Measurements from ENCODE around the gene PLAAT2. TPM values are rescaled to one million over a fixed set of nuclear protein-coding genes. Genes with fewer than 3 reads are reported as not detected.
"Not testable (repeated sequence)": the region's sequence is repeated elsewhere in the genome, so short reads cannot be mapped to it uniquely, and the experiment has no call there.

PLAAT2 gene
- total and polyA plus RNA-seq, 9 donors: 0.30 to 0.36 TPM; not detected in 7

GRCh38 chr11:63581224-63581623 lies 18.0 kb upstream of the PLAAT2 start:
- DNase-seq; H3K27me3 ChIP-seq (ENCODE audit: control insufficient read depth, insufficient read depth, low read length); H3K4me1 ChIP-seq (ENCODE audit: control insufficient read depth, insufficient read depth, low read length); H3K36me3 ChIP-seq (ENCODE audit: control insufficient read depth, insufficient read depth, low read length); H3K27ac ChIP-seq (ENCODE audit: low read length); H3K4me3 ChIP-seq (ENCODE audit: low read length): not testable (repeated sequence)
- H3K9me3 ChIP-seq (replicated peaks; ENCODE audit: control insufficient read depth, low read depth, low read length): peaks cover 11% of the 10 kb centered on the region
- 89% methylated on average over 4 of the region's 7 CpGs for WGBS (ENCODE audit: insufficient coverage)

- DNase-seq; H3K36me3 ChIP-seq (ENCODE audit: control insufficient read depth, insufficient read depth, low read length); H3K4me3 ChIP-seq (ENCODE audit: low read length); H3K27me3 ChIP-seq (ENCODE audit: control insufficient read depth, insufficient read depth, low read length); H3K27ac ChIP-seq (ENCODE audit: low read length): not testable (repeated sequence)
- Histone ChIP-seq H3K9me3 (replicated peaks; ENCODE audit: control insufficient read depth, low read depth, low read length) (peaks cover 11% of the 10 kb centered on the region), H3K4me1 (ENCODE audit: control insufficient read depth, insufficient read depth, low read length) (peaks cover 12% of the 10 kb centered on the region)
- WGBS (ENCODE audit: insufficient coverage): no CpG with 5 or more reads among the region's 3 CpGs
Observed at GRCh38 chr11:63578882-63579281, 15.7 kb upstream of the PLAAT2 start.

GRCh38 chr11:63574856-63575602 lies 11.8 kb upstream of the PLAAT2 start:
- H3K27ac ChIP-seq (ENCODE audit: low read length): peak overlapping the region; percentile 63
- peak overlapping the region; percentile 0 for H3K4me3 ChIP-seq (ENCODE audit: low read length)
- WGBS (ENCODE audit: insufficient coverage): 44% methylated on average over 9 of the region's 10 CpGs
- H3K4me1 ChIP-seq (ENCODE audit: control insufficient read depth, insufficient read depth, low read length): peaks cover 16% of the 10 kb centered on the region
- peaks cover 3% of the 10 kb centered on the region for H3K9me3 ChIP-seq (replicated peaks; ENCODE audit: control insufficient read depth, low read depth, low read length)
- H3K27me3 ChIP-seq (ENCODE audit: control insufficient read depth, insufficient read depth, low read length): no peaks in the 10 kb centered on the region
- peak; percentile 63 for DNase-seq
- peaks cover 3% of the 10 kb centered on the region for H3K36me3 ChIP-seq (ENCODE audit: control insufficient read depth, insufficient read depth, low read length)

GRCh38 chr11:63573881-63574855 lies 11.0 kb upstream of the PLAAT2 start:
- peak overlapping the region; percentile 4 for H3K4me3 ChIP-seq (ENCODE audit: low read length)
- H3K4me1 ChIP-seq (ENCODE audit: control insufficient read depth, insufficient read depth, low read length): peaks cover 16% of the 10 kb centered on the region
- H3K9me3 ChIP-seq (replicated peaks; ENCODE audit: control insufficient read depth, low read depth, low read length): no peaks in the 10 kb centered on the region
- 68% methylated on average over 5 of the region's 15 CpGs for WGBS (ENCODE audit: insufficient coverage)
- no peaks in the 10 kb centered on the region for H3K27me3 ChIP-seq (ENCODE audit: control insufficient read depth, insufficient read depth, low read length)
- peak; percentile 92 for DNase-seq
- H3K36me3 ChIP-seq (ENCODE audit: control insufficient read depth, insufficient read depth, low read length): no peaks in the 10 kb centered on the region
- H3K27ac ChIP-seq (ENCODE audit: low read length): peak overlapping the region; percentile 63

- Histone ChIP-seq H3K27ac (ENCODE audit: low read length) (no peak overlapping the region), H3K9me3 (replicated peaks; ENCODE audit: control insufficient read depth, low read depth, low read length) (no peaks in the 10 kb centered on the region), H3K36me3 (ENCODE audit: control insufficient read depth, insufficient read depth, low read length) (no peaks in the 10 kb centered on the region), H3K4me3 (ENCODE audit: low read length) (no peak overlapping the region), H3K27me3 (ENCODE audit: control insufficient read depth, insufficient read depth, low read length) (no peaks in the 10 kb centered on the region), H3K4me1 (ENCODE audit: control insufficient read depth, insufficient read depth, low read length) (peaks cover 16% of the 10 kb centered on the region)
- no peak for DNase-seq
- WGBS (ENCODE audit: insufficient coverage): 72% methylated on average over 2 of the region's 3 CpGs
Observed at GRCh38 chr11:63572026-63572688, 9.0 kb upstream of the PLAAT2 start.

GRCh38 chr11:63569570-63569969 lies 6.4 kb upstream of the PLAAT2 start:
- no CpG with 5 or more reads among the region's 3 CpGs for WGBS (ENCODE audit: insufficient coverage)
- DNase-seq: no peak
- no peak overlapping the region for H3K4me3 ChIP-seq (ENCODE audit: low read length)
- H3K36me3 ChIP-seq (ENCODE audit: control insufficient read depth, insufficient read depth, low read length): no peaks in the 10 kb centered on the region
- no peak overlapping the region for H3K27ac ChIP-seq (ENCODE audit: low read length)
- H3K4me1 ChIP-seq (ENCODE audit: control insufficient read depth, insufficient read depth, low read length): peaks cover 12% of the 10 kb centered on the region
- H3K9me3 ChIP-seq (replicated peaks; ENCODE audit: control insufficient read depth, low read depth, low read length): no peaks in the 10 kb centered on the region
- H3K27me3 ChIP-seq (ENCODE audit: control insufficient read depth, insufficient read depth, low read length): no peaks in the 10 kb centered on the region

- no peak overlapping the region for H3K4me3 ChIP-seq (ENCODE audit: low read length)
- no peaks in the 10 kb centered on the region for H3K9me3 ChIP-seq (replicated peaks; ENCODE audit: control insufficient read depth, low read depth, low read length)
- no peaks in the 10 kb centered on the region for H3K36me3 ChIP-seq (ENCODE audit: control insufficient read depth, insufficient read depth, low read length)
- 25% methylated on average over 2 of the region's 5 CpGs for WGBS (ENCODE audit: insufficient coverage)
- H3K27me3 ChIP-seq (ENCODE audit: control insufficient read depth, insufficient read depth, low read length): no peaks in the 10 kb centered on the region
- DNase-seq: peak; percentile 81
- peak overlapping the region; percentile 32 for H3K27ac ChIP-seq (ENCODE audit: low read length)
- peaks cover 2% of the 10 kb centered on the region for H3K4me1 ChIP-seq (ENCODE audit: control insufficient read depth, insufficient read depth, low read length)
Observed at GRCh38 chr11:63567044-63567840, 4.1 kb upstream of the PLAAT2 start.

GRCh38 chr11:63564784-63565350 lies 1.7 kb upstream of the PLAAT2 start:
- DNase-seq: no peak
- Histone ChIP-seq H3K27ac (ENCODE audit: low read length) (no peak overlapping the region), H3K36me3 (ENCODE audit: control insufficient read depth, insufficient read depth, low read length) (no peaks in the 10 kb centered on the region), H3K27me3 (ENCODE audit: control insufficient read depth, insufficient read depth, low read length) (no peaks in the 10 kb centered on the region), H3K4me3 (ENCODE audit: low read length) (no peak overlapping the region), H3K9me3 (replicated peaks; ENCODE audit: control insufficient read depth, low read depth, low read length) (no peaks in the 10 kb centered on the region), H3K4me1 (ENCODE audit: control insufficient read depth, insufficient read depth, low read length) (peaks cover 2% of the 10 kb centered on the region)
- WGBS (ENCODE audit: insufficient coverage): 63% methylated on average over 3 of the region's 4 CpGs

- Histone ChIP-seq H3K9me3 (replicated peaks; ENCODE audit: control insufficient read depth, low read depth, low read length) (no peaks in the 10 kb centered on the region), H3K27ac (ENCODE audit: low read length) (no peak overlapping the region), H3K4me3 (ENCODE audit: low read length) (no peak overlapping the region), H3K36me3 (ENCODE audit: control insufficient read depth, insufficient read depth, low read length) (no peaks in the 10 kb centered on the region), H3K4me1 (ENCODE audit: control insufficient read depth, insufficient read depth, low read length) (peaks cover 2% of the 10 kb centered on the region), H3K27me3 (ENCODE audit: control insufficient read depth, insufficient read depth, low read length) (no peaks in the 10 kb centered on the region)
- WGBS (ENCODE audit: insufficient coverage): no CpG with 5 or more reads among the region's 7 CpGs
- no peak for DNase-seq
Observed at GRCh38 chr11:63564056-63564774, 1.0 kb upstream of the PLAAT2 start.
